ENCODE measurements around the gene ODF2. TPM values are rescaled to one million over a fixed set of nuclear protein-coding genes. Genes with fewer than 3 reads are reported as not detected.

Gene ODF2
- total RNA-seq, 1 donor from 2014 or later = 18.9 TPM

DNA sequence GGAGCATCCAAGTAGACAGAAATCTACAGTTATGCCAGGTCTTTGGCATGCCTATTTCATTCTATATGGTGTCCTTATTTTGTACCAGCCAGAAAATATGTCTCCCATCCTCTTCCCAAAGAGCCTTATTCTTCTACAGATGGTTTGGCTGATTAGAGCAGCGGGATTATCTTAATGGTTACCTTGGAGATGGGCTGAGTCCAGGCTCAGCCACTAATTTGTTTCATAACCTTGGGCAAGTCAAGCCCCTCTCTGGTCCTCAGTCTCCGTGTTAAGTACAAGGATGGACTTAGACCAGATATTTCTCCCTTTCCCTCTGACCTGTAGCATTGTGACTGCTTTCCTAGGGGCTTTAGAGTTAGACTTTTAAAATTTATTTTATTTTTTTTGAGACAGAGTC, 37.6 kb downstream of the ODF2 start:
- TF ChIP-seq POLR2AphosphoS5 (IDR thresholded peaks at IDR 0.05; ENCODE audit: insufficient read depth in 1 of 2, low read depth in 1 of 2) = no peak
- TF ChIP-seq, protein P1, sequence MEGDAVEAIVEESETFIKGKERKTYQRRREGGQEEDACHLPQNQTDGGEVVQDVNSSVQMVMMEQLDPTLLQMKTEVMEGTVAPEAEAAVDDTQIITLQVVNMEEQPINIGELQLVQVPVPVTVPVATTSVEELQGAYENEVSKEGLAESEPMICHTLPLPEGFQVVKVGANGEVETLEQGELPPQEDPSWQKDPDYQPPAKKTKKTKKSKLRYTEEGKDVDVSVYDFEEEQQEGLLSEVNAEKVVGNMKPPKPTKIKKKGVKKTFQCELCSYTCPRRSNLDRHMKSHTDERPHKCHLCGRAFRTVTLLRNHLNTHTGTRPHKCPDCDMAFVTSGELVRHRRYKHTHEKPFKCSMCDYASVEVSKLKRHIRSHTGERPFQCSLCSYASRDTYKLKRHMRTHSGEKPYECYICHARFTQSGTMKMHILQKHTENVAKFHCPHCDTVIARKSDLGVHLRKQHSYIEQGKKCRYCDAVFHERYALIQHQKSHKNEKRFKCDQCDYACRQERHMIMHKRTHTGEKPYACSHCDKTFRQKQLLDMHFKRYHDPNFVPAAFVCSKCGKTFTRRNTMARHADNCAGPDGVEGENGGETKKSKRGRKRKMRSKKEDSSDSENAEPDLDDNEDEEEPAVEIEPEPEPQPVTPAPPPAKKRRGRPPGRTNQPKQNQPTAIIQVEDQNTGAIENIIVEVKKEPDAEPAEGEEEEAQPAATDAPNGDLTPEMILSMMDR (IDR thresholded peaks at IDR 0.05) = no peak
- TF ChIP-seq POLR2A (IDR thresholded peaks at IDR 0.05) = no peak
- no peak for DNase-seq (ENCODE audit: extremely low spot score in 2 of 2)
- intact Hi-C loops (cut with DNase I) = loop anchor here (10.0 kb wide), 1 partner anchor 59 kb away; no protein-coding TSS in a partner anchor
- no peaks in the 10 kb centered on the region for H3K9me3 ChIP-seq
- H3K4me1 ChIP-seq = peaks cover 8% of the 10 kb centered on the region
- peaks cover 0 to 39% of the 10 kb centered on the region in 2 donors for H3K36me3 ChIP-seq
- no peak overlapping the region for H3K4me3 ChIP-seq
- H3K27ac ChIP-seq = no peak overlapping the region
- H3K27me3 ChIP-seq = no peaks in the 10 kb centered on the region

DNA sequence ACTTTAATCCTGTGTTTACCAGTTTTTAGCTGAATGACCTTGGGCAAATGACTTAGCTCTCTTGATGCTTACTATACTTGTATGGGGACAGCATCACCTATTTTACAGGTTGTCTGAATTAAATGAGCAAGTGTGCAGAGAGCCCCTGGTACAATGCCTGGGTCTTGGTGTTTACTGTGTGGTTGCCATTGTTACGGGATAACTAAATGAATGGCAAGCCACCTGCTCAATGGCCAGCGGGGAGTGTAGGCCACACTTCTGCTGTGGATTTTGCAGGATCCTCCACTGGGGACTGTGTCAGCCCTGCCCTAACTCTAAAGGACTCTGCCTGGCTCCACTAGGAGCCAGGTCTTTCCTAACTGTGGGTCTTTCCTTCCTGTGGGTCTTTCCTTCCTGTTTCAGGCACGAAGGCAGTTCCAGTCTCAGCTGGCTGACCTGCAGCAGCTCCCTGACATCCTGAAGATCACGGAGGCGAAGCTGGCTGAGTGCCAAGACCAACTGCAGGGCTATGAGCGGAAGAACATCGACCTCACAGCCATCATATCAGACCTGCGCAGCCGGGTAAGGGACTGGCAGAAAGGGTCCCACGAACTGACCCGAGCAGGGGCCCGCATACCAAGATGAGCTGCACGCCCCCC, 38.4 kb downstream of the ODF2 start:
- Histone ChIP-seq H3K27me3 (no peaks in the 10 kb centered on the region), H3K4me3 (no peak overlapping the region), H3K4me1 (peaks cover 8% of the 10 kb centered on the region), H3K9me3 (no peaks in the 10 kb centered on the region), H3K36me3 (peaks cover 0 to 46% of the 10 kb centered on the region in 2 donors), H3K27ac (no peak overlapping the region)
- no peak for TF ChIP-seq POLR2A (IDR thresholded peaks at IDR 0.05)
- peak; percentile 24 to 45 for TF ChIP-seq POLR2AphosphoS5 (IDR thresholded peaks at IDR 0.05; ENCODE audit: insufficient read depth in 1 of 2, low read depth in 1 of 2)
- intact Hi-C loops (cut with DNase I) = loop anchor here (10.0 kb wide), 1 partner anchor 59 kb away; no protein-coding TSS in a partner anchor
- DNase-seq (ENCODE audit: extremely low spot score in 2 of 2) = no peak

GRCh38 chr9:128494746-128495129, 38.9 kb downstream of the ODF2 start:
- intact Hi-C loops (cut with DNase I) = loop anchor here (10.0 kb wide), 1 partner anchor 60 kb away; no protein-coding TSS in a partner anchor
- no peaks in the 10 kb centered on the region for H3K9me3 ChIP-seq
- no peak overlapping the region for H3K4me3 ChIP-seq
- peaks cover 0 to 49% of the 10 kb centered on the region in 2 donors for H3K36me3 ChIP-seq
- no peak for DNase-seq (ENCODE audit: extremely low spot score in 2 of 2)
- no peak overlapping the region for H3K27ac ChIP-seq
- no peaks in the 10 kb centered on the region for H3K27me3 ChIP-seq
- no peak for TF ChIP-seq POLR2A (IDR thresholded peaks at IDR 0.05)
- H3K4me1 ChIP-seq = peaks cover 8% of the 10 kb centered on the region

DNA sequence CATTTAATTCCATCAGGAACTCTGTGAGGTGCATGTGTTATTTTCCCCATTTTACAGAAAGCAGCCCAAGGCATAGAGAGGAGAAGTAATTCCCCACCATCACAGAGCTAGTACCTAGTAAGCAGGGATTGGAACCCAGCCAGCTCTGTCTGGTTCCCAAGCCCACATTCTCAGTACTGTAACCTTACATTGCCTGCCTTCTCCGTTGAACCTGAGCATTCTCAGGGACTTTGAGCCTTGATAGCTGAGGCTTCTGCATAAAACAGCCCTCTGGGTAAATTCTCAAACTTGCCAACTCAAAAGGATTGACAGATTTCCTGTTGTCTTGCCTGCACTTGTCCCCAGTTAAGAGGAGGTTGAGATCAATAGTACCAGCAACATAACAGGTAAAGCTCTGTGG, 39.5 kb downstream of the ODF2 start:
- TF ChIP-seq, protein P1 (IDR thresholded peaks at IDR 0.05) = no peak
- TF ChIP-seq POLR2A (IDR thresholded peaks at IDR 0.05) = no peak
- no peak for TF ChIP-seq POLR2AphosphoS5 (IDR thresholded peaks at IDR 0.05; ENCODE audit: insufficient read depth in 1 of 2, low read depth in 1 of 2)
- Histone ChIP-seq H3K27ac (no peak overlapping the region), H3K36me3 (peaks cover 0 to 55% of the 10 kb centered on the region in 2 donors), H3K4me3 (no peak overlapping the region), H3K27me3 (no peaks in the 10 kb centered on the region), H3K9me3 (no peaks in the 10 kb centered on the region), H3K4me1 (peaks cover 8% of the 10 kb centered on the region)
- intact Hi-C loops (cut with DNase I) = loop anchor here (10.0 kb wide), 1 partner anchor 60 kb away; no protein-coding TSS in a partner anchor
- no peak for DNase-seq (ENCODE audit: extremely low spot score in 2 of 2)

GRCh38 chr9:128495804-128496417, 40.1 kb downstream of the ODF2 start:
- Histone ChIP-seq H3K27ac (no peak overlapping the region), H3K4me3 (no peak overlapping the region), H3K27me3 (no peaks in the 10 kb centered on the region), H3K4me1 (peaks cover 8% of the 10 kb centered on the region), H3K36me3 (peaks cover 0 to 53% of the 10 kb centered on the region in 2 donors), H3K9me3 (no peaks in the 10 kb centered on the region)
- no peak for TF ChIP-seq POLR2AphosphoS5 (IDR thresholded peaks at IDR 0.05; ENCODE audit: insufficient read depth in 1 of 2, low read depth in 1 of 2)
- no peak for TF ChIP-seq POLR2A (IDR thresholded peaks at IDR 0.05)
- TF ChIP-seq, protein P1 (IDR thresholded peaks at IDR 0.05) = no peak
- no peak for DNase-seq (ENCODE audit: extremely low spot score in 2 of 2)
- intact Hi-C loops (cut with DNase I) = loop anchor here (10.0 kb wide), 1 partner anchor 61 kb away; no protein-coding TSS in a partner anchor

Data from vagina (tissue), 2 donors.